Left lung (tissue), 10 donors: Measurements from ENCODE around the gene MED15. TPM values are rescaled to one million over a fixed set of nuclear protein-coding genes. Genes with fewer than 3 reads are reported as not detected.

Experiments used
- ATAC-seq: fragments of 200-7000 bp; cut with Tn5 transposase; one replicate; pipeline ENCODE4 v1.9.1; 2020; ENCODE audit warnings: moderate library complexity
- DNase-seq, 4 donors: peaks; one replicate each; pipeline ENCODE4 v3.0.0-alpha.2; 2013 to 2020
- H3K27ac ChIP-seq, 2 donors: fragments of 200-600 bp; sonication (generic) in 1 of 2; one replicate each; pipeline versions ENCODE4 v1.5.0 to v1.8.0; 2020 to 2021
- H3K27me3 ChIP-seq, 2 donors: fragments of 200-600 bp; sonication (generic) in 1 of 2; one replicate each; pipeline versions ENCODE4 v1.5.0 to v1.8.0; 2020 to 2021
- H3K36me3 ChIP-seq, 2 donors: fragments of 200-600 bp; sonication (generic) in 1 of 2; one replicate each; pipeline versions ENCODE4 v1.5.0 to v1.8.0; 2020 to 2021
- H3K4me1 ChIP-seq, 2 donors: fragments of 200-600 bp; one replicate each; pipeline ENCODE4 v1.8.0; 2021
- H3K4me3 ChIP-seq, 2 donors: fragments of 200-600 bp; sonication (generic) in 1 of 2; one replicate each; pipeline versions ENCODE4 v1.5.0 to v1.8.0; 2020 to 2021; ENCODE audit warnings: mild to moderate bottlenecking in 1 of 2
- H3K9me3 ChIP-seq, 2 donors: fragments of 200-600 bp; sonication (generic) in 1 of 2; one replicate each; pipeline versions ENCODE4 v1.5.0 to v1.8.0; 2020 to 2021
- CTCF ChIP-seq, 2 donors: fragments of 200-600 bp; sonication (generic) in 1 of 2; IDR thresholded peaks; one replicate each; pipeline versions ENCODE4 v1.5.0 to v1.8.0; 2021; ENCODE audit warnings: antibody characterized with exemption in 2 of 2
- intact Hi-C, 2 donors: fragments of 100-400 bp; cut with DNase I; formaldehyde crosslinking; loops; one replicate each; pipeline versions ENCODE4 v1.11.2 to v1.14.2; 2022
- polyA plus RNA-seq, 6 donors: library from polyadenylated mRNA; unstranded; fragments of 120-200 nt; gene quantifications; one replicate each; pipeline ENCODE4 v1.2.1, GENCODE V29; 2013; ENCODE audit not compliant: insufficient read length in 6 of 6
- total RNA-seq, 2 donors: library from RNA; stranded (reverse); fragmentation: NEBNext Ultra II Directional; extraction: Animal tissue kit (Norgen Biotek cat#: 25700); gene quantifications; one replicate each; pipeline ENCODE4 v1.2.1, GENCODE V29; 2021
- donor health status: DM: no; HTN: yes; CAD: no.
- donor health status: DM: no; HTN: no; CAD: no.

Gene MED15
- total and polyA plus RNA-seq, 8 donors = 47.2 to 121 (median 56.3) TPM

GRCh38 chr22:20486229-20486628 is 21.2 kb upstream of the MED15 start:
- H3K27me3 ChIP-seq = no peaks in the 10 kb centered on the region
- H3K4me1 ChIP-seq = peaks cover 0 to 5% of the 10 kb centered on the region in 2 donors
- no peak for DNase-seq
- TF ChIP-seq CTCF (IDR thresholded peaks at IDR 0.05) = no peak
- H3K27ac ChIP-seq = no peak overlapping the region
- H3K9me3 ChIP-seq = no peaks in the 10 kb centered on the region
- H3K36me3 ChIP-seq = peaks cover 0 to 22% of the 10 kb centered on the region in 2 donors
- intact Hi-C loops = no loop called here
- H3K4me3 ChIP-seq = no peak overlapping the region
- ATAC-seq = peak; percentile 21

GRCh38 chr22:20487715-20488114 is 19.7 kb upstream of the MED15 start:
- no peak overlapping the region for H3K4me3 ChIP-seq
- DNase-seq (peak in 1 of 4 donors; percentile 1), ATAC-seq (no peak)
- no peaks in the 10 kb centered on the region for H3K9me3 ChIP-seq
- no peaks in the 10 kb centered on the region for H3K27me3 ChIP-seq
- TF ChIP-seq CTCF (IDR thresholded peaks at IDR 0.05) = no peak
- peaks cover 0 to 5% of the 10 kb centered on the region in 2 donors for H3K4me1 ChIP-seq
- intact Hi-C loops = no loop called here
- H3K27ac ChIP-seq = no peak overlapping the region
- peaks cover 0 to 22% of the 10 kb centered on the region in 2 donors for H3K36me3 ChIP-seq

- Histone ChIP-seq H3K27ac (no peak overlapping the region), H3K4me3 (no peak overlapping the region), H3K9me3 (no peaks in the 10 kb centered on the region), H3K36me3 (peaks cover 0 to 14% of the 10 kb centered on the region in 2 donors), H3K27me3 (no peaks in the 10 kb centered on the region), H3K4me1 (peaks cover 5 to 7% of the 10 kb centered on the region in 2 donors)
- intact Hi-C loops = no loop called here
- no peak for TF ChIP-seq CTCF (IDR thresholded peaks at IDR 0.05)
- ATAC-seq (no peak), DNase-seq (peak in 1 of 4 donors; percentile 56)
Observed at GRCh38 chr22:20488946-20489345, 18.5 kb upstream of the MED15 start.

DNA sequence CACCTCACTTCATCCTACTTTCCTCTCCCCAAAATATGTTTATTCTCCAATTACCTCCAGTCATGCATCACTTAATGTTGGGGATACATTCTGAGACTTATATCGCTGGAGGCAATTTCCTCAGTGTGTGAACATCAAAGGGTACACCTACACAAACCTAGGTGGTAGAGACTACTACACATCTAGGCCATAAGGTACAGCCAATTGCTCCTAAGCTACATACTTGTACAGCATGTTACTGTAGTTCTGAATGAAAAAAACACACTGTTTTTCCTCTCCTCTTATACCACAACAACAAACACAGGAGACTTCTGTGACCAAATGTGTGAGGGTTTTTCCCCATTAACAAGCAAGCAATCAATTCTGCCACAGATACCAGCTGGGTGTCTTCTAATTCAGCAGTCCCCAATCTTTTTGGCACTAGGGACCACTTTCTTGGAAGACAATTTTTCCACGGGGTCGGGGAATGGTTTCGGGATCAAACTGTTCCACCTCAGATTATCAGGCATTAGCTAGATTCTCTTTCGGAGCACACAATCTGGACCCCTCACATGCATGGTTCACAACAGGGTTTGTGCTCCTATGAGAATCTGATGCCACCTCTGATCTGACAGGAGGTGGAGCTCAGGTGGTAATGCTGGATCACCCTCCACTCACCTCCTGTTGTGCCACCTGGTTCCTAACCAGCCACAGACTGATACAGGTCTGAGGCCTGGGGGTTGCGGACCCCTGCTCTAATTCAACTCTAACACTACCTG is 17.0 kb upstream of the MED15 start:
- H3K9me3 ChIP-seq = no peaks in the 10 kb centered on the region
- DNase-seq = peak in 1 of 4 donors; percentile 1
- intact Hi-C loops = loop anchor here in 1 of 2 donors (10.0 kb wide), 1 partner anchor 66 kb away; no protein-coding TSS in a partner anchor
- peaks cover 0 to 14% of the 10 kb centered on the region in 2 donors for H3K36me3 ChIP-seq
- no peak for ATAC-seq
- no peak overlapping the region for H3K27ac ChIP-seq
- H3K4me3 ChIP-seq = no peak overlapping the region
- no peaks in the 10 kb centered on the region for H3K27me3 ChIP-seq
- H3K4me1 ChIP-seq = peaks cover 13 to 18% of the 10 kb centered on the region in 2 donors
- no peak for TF ChIP-seq CTCF (IDR thresholded peaks at IDR 0.05)

DNA sequence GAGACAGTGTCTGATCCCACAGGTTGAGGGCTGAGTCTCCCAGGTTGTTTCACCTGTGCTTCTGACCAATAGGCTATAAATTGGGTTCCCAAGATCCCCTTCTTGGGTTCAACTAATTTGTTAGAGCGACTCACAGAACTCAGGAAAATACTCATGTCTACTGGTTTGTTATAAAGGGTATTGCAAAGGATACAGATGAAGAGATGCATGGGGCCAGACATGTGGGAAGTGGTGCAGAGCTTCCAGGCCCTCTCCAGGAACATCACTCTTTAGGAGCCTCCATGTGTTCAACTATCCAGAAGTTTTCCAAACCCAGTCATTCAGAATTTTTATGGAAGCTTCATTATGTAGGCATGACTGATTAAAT is 16.5 kb upstream of the MED15 start:
- Histone ChIP-seq H3K9me3 (no peaks in the 10 kb centered on the region), H3K27ac (no peak overlapping the region), H3K4me3 (no peak overlapping the region), H3K4me1 (peaks cover 13 to 18% of the 10 kb centered on the region in 2 donors), H3K36me3 (peaks cover 0 to 14% of the 10 kb centered on the region in 2 donors), H3K27me3 (no peaks in the 10 kb centered on the region)
- TF ChIP-seq CTCF (IDR thresholded peaks at IDR 0.05) = no peak
- intact Hi-C loops = loop anchor here in 1 of 2 donors (10.0 kb wide), 1 partner anchor 66 kb away; no protein-coding TSS in a partner anchor
- no peak for DNase-seq
- no peak for ATAC-seq
